Endothelial cell of umbilical vein (primary cell): ENCODE results near the gene COX6B1. TPM values are rescaled to one million over a fixed set of nuclear protein-coding genes. Genes with fewer than 3 reads are reported as not detected.

Experiments used
- BruUV-seq: library from RNA; stranded (reverse); fragments of 400-500 nt; replicated peaks from 2 replicates; lab custom pipeline; 2021; lab: Mats Ljungman, UMichigan
- CTCF ChIA-PET: fragments of 300-600, 350-600 bp; sonication (Branson Sonifier 250); formaldehyde crosslinking; loops from one replicate; lab custom pipeline; 2021; ENCODE audit warnings: antibody characterized with exemption, inconsistent platforms; lab: Charles Lee
- POLR2A ChIA-PET: fragments of 300-600, 350-600 bp; sonication (Branson Sonifier 250); formaldehyde crosslinking; loops from one replicate; lab custom pipeline; 2021; ENCODE audit warnings: antibody characterized with exemption, inconsistent platforms; lab: Charles Lee
- DNase-seq: peaks from one replicate; pipeline ENCODE4 v3.0.0-alpha.2; 2011; ENCODE audit warnings: low read depth, low spot score
- FAIRE-seq: peaks from 2 replicates; lab custom pipeline; 2011; peaks lifted over from hg19 to GRCh38; lab: Jason Lieb, UNC
- H2AFZ ChIP-seq: 2 replicates; pipeline ENCODE4 v1.6.0; 2012; ENCODE audit warnings: low read depth, low read length, control low read depth, inconsistent platforms
- H3K27ac ChIP-seq: 2 replicates; pipeline ENCODE4 v1.5.1; 2011; ENCODE audit warnings: low read depth, mild to moderate bottlenecking, control low read depth, low read length, moderate library complexity; ENCODE audit not compliant: insufficient read depth
- H3K27me3 ChIP-seq, 2 experiments: 2 replicates each; pipeline versions ENCODE4 v1.6.0 to v1.6.1; 2011; ENCODE audit warnings: low read length in 2 of 2, mixed read lengths in 1 of 2; ENCODE audit not compliant: control insufficient read depth in 2 of 2, insufficient read depth in 2 of 2
- H3K36me3 ChIP-seq, 2 experiments: 2 replicates in 1 of 2; 3 replicates in 1 of 2; pipeline ENCODE4 v1.5.1; 2011; ENCODE audit warnings: low read length in 2 of 2, mild to moderate bottlenecking in 1 of 2, moderate library complexity in 1 of 2; ENCODE audit not compliant: control insufficient read depth in 2 of 2, insufficient read depth in 2 of 2; ENCODE audit errors: extremely low read depth in 1 of 2
- H3K4me1 ChIP-seq: 3 replicates; pipeline ENCODE4 v1.5.1; 2011; ENCODE audit warnings: mild to moderate bottlenecking, low read length; ENCODE audit not compliant: control insufficient read depth, insufficient read depth; ENCODE audit errors: extremely low read depth
- H3K4me2 ChIP-seq: 2 replicates; pipeline ENCODE4 v1.6.1; 2011; ENCODE audit warnings: low read length, control low read depth, mixed read lengths; ENCODE audit not compliant: insufficient read depth
- H3K4me3 ChIP-seq, 3 experiments: fragments of 200-600 bp in 1 of 3; sonication (generic), shearing (Covaris generic) in 1 of 3; replicated peaks in 1 of 3; 2 replicates each; pipeline ENCODE4 v1.5.1; 2011 to 2016; ENCODE audit warnings: control low read depth in 3 of 3, low read length in 3 of 3, mild to moderate bottlenecking in 2 of 3, inconsistent platforms in 1 of 3, low read depth in 1 of 3, moderate library complexity in 1 of 3; ENCODE audit not compliant: insufficient read depth in 1 of 3
- H3K79me2 ChIP-seq: 2 replicates; pipeline ENCODE4 v1.6.0; 2012; ENCODE audit warnings: low read length, inconsistent platforms; ENCODE audit not compliant: control insufficient read depth, insufficient read depth
- H3K9ac ChIP-seq: replicated peaks from 2 replicates; pipeline ENCODE3; 2011; ENCODE audit warnings: low read length, control low read depth; ENCODE audit not compliant: insufficient read depth; ENCODE audit errors: extremely low read depth
- H3K9me1 ChIP-seq: replicated peaks from 3 replicates; pipeline ENCODE4 v1.6.0; 2011; ENCODE audit warnings: mild to moderate bottlenecking, low read length; ENCODE audit not compliant: control insufficient read depth, insufficient read depth; ENCODE audit errors: extremely low read depth
- H3K9me3 ChIP-seq: replicated peaks from 2 replicates; pipeline ENCODE4 v1.5.1; 2012; ENCODE audit warnings: low read length, inconsistent platforms; ENCODE audit not compliant: control insufficient read depth, insufficient read depth
- H4K20me1 ChIP-seq: replicated peaks from 2 replicates; pipeline ENCODE3; 2011; ENCODE audit warnings: mild to moderate bottlenecking, low read length; ENCODE audit not compliant: control insufficient read depth, insufficient read depth; ENCODE audit errors: extremely low read depth
- EZH2 ChIP-seq: IDR thresholded peaks from 2 replicates; pipeline ENCODE4 v1.6.1; 2012; ENCODE audit warnings: borderline replicate concordance, low read depth, mild to moderate bottlenecking, moderate library complexity, low read length, inconsistent platforms; ENCODE audit not compliant: severe bottlenecking
- FOS ChIP-seq: IDR thresholded peaks from 2 replicates; pipeline ENCODE4 v1.6.1; 2011; ENCODE audit warnings: mild to moderate bottlenecking, low read length, moderate library complexity, borderline replicate concordance; ENCODE audit not compliant: insufficient read depth
- GATA2 ChIP-seq: IDR thresholded peaks from 2 replicates; pipeline ENCODE4 v1.7.0; 2011; ENCODE audit warnings: low read depth, mild to moderate bottlenecking, moderate library complexity, mixed read lengths, low read length; ENCODE audit not compliant: insufficient read length, insufficient read depth
- JUN ChIP-seq: IDR thresholded peaks from 2 replicates; pipeline ENCODE4 v1.6.1; 2011; ENCODE audit warnings: borderline replicate concordance, low read depth; ENCODE audit not compliant: insufficient read length, insufficient read depth
- MYC ChIP-seq: IDR thresholded peaks from one replicate; pipeline ENCODE4 v1.6.1; 2011; ENCODE audit warnings: mild to moderate bottlenecking, low read depth, low read length
- POLR2A ChIP-seq: IDR thresholded peaks from 2 replicates; pipeline ENCODE4 v1.6.1; 2012; ENCODE audit warnings: low read depth, mild to moderate bottlenecking, control low read depth, low read length
- dilution Hi-C: fragments of 300-500 bp; cut with MboI; formaldehyde crosslinking; loops from one replicate; pipeline ENCODE4 v1.15.0; 2019; ENCODE audit warnings: low sequenced_read_pairs; ENCODE audit not compliant: extremely low pct_ligation_motif_present
- intact Hi-C: fragments of 100-400 bp; cut with micrococcal nuclease; formaldehyde crosslinking; loops from one replicate; pipeline ENCODE4 v1.10.0; 2022
- polyA plus RNA-seq, 4 experiments: library from polyadenylated mRNA; depleted of rRNA in 3 of 4; stranded (reverse) in 3 of 4; unstranded in 1 of 4; fragments of >200 nt; gene quantifications; 2 replicates each; pipeline versions ENCODE4 v1.2.1 to v1.2.3, GENCODE V29; 2011 to 2012; ENCODE audit warnings: missing spikeins in 1 of 4
- total RNA-seq: library from RNA; stranded (reverse); gene quantifications from 2 replicates; pipeline ENCODE4 v1.2.3, GENCODE V29; 2021
- TF ChIP-seq, protein P1 (sequence below), 2 donors: IDR thresholded peaks; 1 replicate in 1 of 2; 2 replicates in 1 of 2; pipeline ENCODE4 v1.5.1; 2011; ENCODE audit warnings: low read length in 2 of 2, mild to moderate bottlenecking in 2 of 2, moderate library complexity in 2 of 2, control low read depth in 1 of 2, inconsistent platforms in 1 of 2, low read depth in 1 of 2; ENCODE audit not compliant: insufficient read depth in 1 of 2; ENCODE audit errors: extremely low read depth in 1 of 2

The COX6B1 gene
- total and polyA plus RNA-seq, 2 donors (not counting 3 experiments of a cell fraction or from before 2014, with no cell fraction given): 327 to 692 TPM

DNA sequence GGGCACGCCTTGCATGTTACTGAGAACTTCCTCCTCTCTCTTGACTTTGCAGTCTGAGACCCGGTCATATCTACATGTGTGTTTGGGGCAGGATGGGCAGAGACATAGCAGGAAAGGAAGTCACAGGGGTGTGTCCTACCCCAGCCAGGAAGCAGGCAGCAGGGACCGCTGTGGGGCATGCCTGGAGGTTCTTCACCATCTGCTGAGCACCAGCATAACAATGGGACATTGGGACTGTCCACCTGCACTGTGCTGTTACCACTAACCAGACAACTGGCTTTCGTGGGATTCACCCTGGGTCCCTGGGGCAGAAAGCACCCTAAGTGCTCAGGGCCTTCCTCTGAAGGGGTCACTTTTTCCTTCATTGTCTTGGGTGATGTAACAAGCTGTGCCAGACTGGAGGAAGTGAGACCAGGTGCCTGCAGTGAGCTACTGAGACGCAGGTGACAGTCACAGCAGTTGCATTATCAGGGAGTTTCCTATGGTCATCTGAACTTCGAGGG, 38.2 kb upstream of the COX6B1 start:
- dilution Hi-C loops: no loop called here
- BruUV-seq: no TSS peak
- H3K36me3 ChIP-seq: no peaks in the 10 kb centered on the region
- no peak for FAIRE-seq
- no peak overlapping the region for H2AFZ ChIP-seq
- H3K9me1 ChIP-seq: no peaks in the 10 kb centered on the region
- POLR2A ChIA-PET: no interaction called here
- DNase-seq: no peak
- intact Hi-C loops: no loop called here
- no peaks in the 10 kb centered on the region for H3K9me3 ChIP-seq
- H3K4me1 ChIP-seq: peaks cover 3% of the 10 kb centered on the region
- no peaks in the 10 kb centered on the region for H4K20me1 ChIP-seq
- TF ChIP-seq EZH2 (no peak), POLR2A (no peak), MYC (no peak), FOS (no peak), JUN (no peak), GATA2 (no peak)
- TF ChIP-seq, protein P1, sequence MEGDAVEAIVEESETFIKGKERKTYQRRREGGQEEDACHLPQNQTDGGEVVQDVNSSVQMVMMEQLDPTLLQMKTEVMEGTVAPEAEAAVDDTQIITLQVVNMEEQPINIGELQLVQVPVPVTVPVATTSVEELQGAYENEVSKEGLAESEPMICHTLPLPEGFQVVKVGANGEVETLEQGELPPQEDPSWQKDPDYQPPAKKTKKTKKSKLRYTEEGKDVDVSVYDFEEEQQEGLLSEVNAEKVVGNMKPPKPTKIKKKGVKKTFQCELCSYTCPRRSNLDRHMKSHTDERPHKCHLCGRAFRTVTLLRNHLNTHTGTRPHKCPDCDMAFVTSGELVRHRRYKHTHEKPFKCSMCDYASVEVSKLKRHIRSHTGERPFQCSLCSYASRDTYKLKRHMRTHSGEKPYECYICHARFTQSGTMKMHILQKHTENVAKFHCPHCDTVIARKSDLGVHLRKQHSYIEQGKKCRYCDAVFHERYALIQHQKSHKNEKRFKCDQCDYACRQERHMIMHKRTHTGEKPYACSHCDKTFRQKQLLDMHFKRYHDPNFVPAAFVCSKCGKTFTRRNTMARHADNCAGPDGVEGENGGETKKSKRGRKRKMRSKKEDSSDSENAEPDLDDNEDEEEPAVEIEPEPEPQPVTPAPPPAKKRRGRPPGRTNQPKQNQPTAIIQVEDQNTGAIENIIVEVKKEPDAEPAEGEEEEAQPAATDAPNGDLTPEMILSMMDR (IDR thresholded peaks at IDR 0.05; ENCODE audit: extremely low read depth in 1 of 2, insufficient read depth in 1 of 2, low read depth in 1 of 2, low read length in 2 of 2): no peak
- no peak overlapping the region for H3K4me3 ChIP-seq
- H3K27me3 ChIP-seq: no peaks in the 10 kb centered on the region
- no peak overlapping the region for H3K4me2 ChIP-seq
- no peak overlapping the region for H3K9ac ChIP-seq
- CTCF ChIA-PET: no interaction called here
- H3K79me2 ChIP-seq: no peaks in the 10 kb centered on the region
- H3K27ac ChIP-seq: no peak overlapping the region
